H1 (cell line): ENCODE measurements around the gene TNS1. TPM values are rescaled to one million over a fixed set of nuclear protein-coding genes. Genes with fewer than 3 reads are reported as not detected.

ENCODE experiments used
- CTCF ChIA-PET: fragments of 300-600 bp; sonication (Branson Sonifier 250); formaldehyde crosslinking; loops from one replicate; lab custom pipeline; 2021; ENCODE audit not compliant: partially characterized antibody; lab: Charles Lee
- POLR2A ChIA-PET: fragments of 300-600 bp; sonication (Branson Sonifier 250); formaldehyde crosslinking; loops from one replicate; lab custom pipeline; 2021; ENCODE audit warnings: inconsistent platforms; ENCODE audit not compliant: partially characterized antibody; lab: Charles Lee
- DNase-seq, 2 experiments: peaks; one replicate each; pipeline versions ENCODE4 v3.0.0 to v3.0.0-alpha.2; 2010 to 2022; ENCODE audit warnings: low spot score in 2 of 2, low read depth in 1 of 2, mixed read lengths in 1 of 2
- FAIRE-seq: peaks from 2 replicates; lab custom pipeline; 2011; peaks lifted over from hg19 to GRCh38; lab: Jason Lieb, UNC
- H2AFZ ChIP-seq: 2 replicates; pipeline ENCODE4 v1.8.1; 2012; ENCODE audit warnings: low read length, inconsistent platforms
- H2AK5ac ChIP-seq: 2 replicates; pipeline ENCODE4 v1.6.1; 2013; ENCODE audit warnings: low read depth, low read length
- H2BK120ac ChIP-seq: replicated peaks from 2 replicates; pipeline ENCODE3; 2013; ENCODE audit warnings: low read depth, low read length, inconsistent platforms
- H2BK12ac ChIP-seq: 2 replicates; pipeline ENCODE4 v1.6.1; 2013; ENCODE audit warnings: low read depth, low read length
- H2BK15ac ChIP-seq: 2 replicates; pipeline ENCODE4 v1.6.1; 2013; ENCODE audit warnings: low read length
- H2BK20ac ChIP-seq: 2 replicates; pipeline ENCODE4 v1.6.1; 2013; ENCODE audit warnings: low read length
- H2BK5ac ChIP-seq: 2 replicates; pipeline ENCODE4 v1.6.1; 2013; ENCODE audit warnings: low read depth, low read length
- H3K14ac ChIP-seq: 2 replicates; pipeline ENCODE4 v1.6.1; 2013; ENCODE audit warnings: inconsistent platforms; ENCODE audit not compliant: insufficient read length
- H3K18ac ChIP-seq: 2 replicates; pipeline ENCODE4 v1.6.1; 2013; ENCODE audit warnings: low read length; ENCODE audit errors: extremely low read depth
- H3K23ac ChIP-seq: 2 replicates; pipeline ENCODE4 v1.6.1; 2013; ENCODE audit warnings: inconsistent platforms; ENCODE audit not compliant: insufficient read length
- H3K23me2 ChIP-seq: 2 replicates; pipeline ENCODE4 v1.6.1; 2013; ENCODE audit warnings: low read depth, low read length
- H3K27ac ChIP-seq: 2 replicates; pipeline ENCODE4 v1.6.1; 2011; ENCODE audit warnings: low read depth, low read length, inconsistent platforms
- H3K27me3 ChIP-seq, 4 experiments: replicated peaks in 1 of 4; 1 replicate in 1 of 4; 2 replicates in 3 of 4; pipeline versions ENCODE4 v1.6.1 to v1.8.1; 2011 to 2013; ENCODE audit warnings: low read length in 3 of 4, mild to moderate bottlenecking in 3 of 4, inconsistent platforms in 2 of 4, mixed read lengths in 2 of 4, moderate library complexity in 1 of 4; ENCODE audit not compliant: control insufficient read depth in 3 of 4, insufficient read depth in 3 of 4; ENCODE audit errors: extremely low read depth in 1 of 4
- H3K36me3 ChIP-seq, 4 experiments: 2 replicates each; pipeline versions ENCODE4 v1.6.1 to v1.8.1; 2011 to 2013; ENCODE audit warnings: mild to moderate bottlenecking in 4 of 4, low read length in 3 of 4, moderate library complexity in 2 of 4, control low read depth in 1 of 4, inconsistent platforms in 1 of 4; ENCODE audit not compliant: insufficient read depth in 4 of 4, control insufficient read depth in 2 of 4
- H3K4ac ChIP-seq: replicated peaks from 2 replicates; pipeline ENCODE3; 2013; ENCODE audit warnings: low read length, low read depth, mixed read lengths, inconsistent platforms; ENCODE audit not compliant: insufficient read length
- H3K4me1 ChIP-seq, 4 experiments: replicated peaks in 1 of 4; 1 replicate in 1 of 4; 2 replicates in 3 of 4; pipeline versions ENCODE4 v1.6.1 to v1.8.1; 2011 to 2013; ENCODE audit warnings: low read length in 3 of 4, inconsistent platforms in 2 of 4, mixed read lengths in 1 of 4; ENCODE audit not compliant: insufficient read depth in 4 of 4, control insufficient read depth in 3 of 4
- H3K4me2 ChIP-seq, 2 experiments: 2 replicates each; pipeline versions ENCODE4 v1.6.1 to v1.8.1; 2011 to 2013; ENCODE audit warnings: low read depth in 2 of 2, low read length in 2 of 2, control low read depth in 1 of 2, inconsistent platforms in 1 of 2, mild to moderate bottlenecking in 1 of 2; ENCODE audit not compliant: insufficient read depth in 1 of 2
- H3K4me3 ChIP-seq, 4 experiments: fragments of 200-600, 300-600 bp in 1 of 4; sonication (generic), shearing (Covaris generic), sonication (Bioruptor Twin) in 1 of 4; 2 replicates each; pipeline versions ENCODE4 v1.5.1 to v1.8.1; 2011 to 2016; ENCODE audit warnings: low read length in 4 of 4, low read depth in 3 of 4, control low read depth in 2 of 4, inconsistent platforms in 2 of 4, mild to moderate bottlenecking in 2 of 4, mixed read lengths in 1 of 4, moderate library complexity in 1 of 4; ENCODE audit not compliant: insufficient read depth in 2 of 4; ENCODE audit errors: extremely low read depth in 1 of 4
- H3K56ac ChIP-seq: replicated peaks from 2 replicates; pipeline ENCODE3; 2013; ENCODE audit warnings: low read depth, mild to moderate bottlenecking, mixed read lengths, low read length, inconsistent platforms; ENCODE audit not compliant: insufficient read length
- H3K79me1 ChIP-seq: 2 replicates; pipeline ENCODE4 v1.6.1; 2013; ENCODE audit warnings: low read depth, low read length, control low read depth
- H3K79me2 ChIP-seq, 2 experiments: 2 replicates each; pipeline versions ENCODE4 v1.6.1 to v1.8.1; 2012 to 2013; ENCODE audit warnings: low read length in 2 of 2, mild to moderate bottlenecking in 2 of 2, inconsistent platforms in 1 of 2; ENCODE audit not compliant: insufficient read depth in 2 of 2, control insufficient read depth in 1 of 2
- H3K9ac ChIP-seq, 4 experiments: replicated peaks in 1 of 4; 1 replicate in 1 of 4; 2 replicates in 3 of 4; pipeline versions ENCODE4 v1.6.1 to v1.8.1; 2011 to 2013; ENCODE audit warnings: low read depth in 3 of 4, low read length in 3 of 4, control low read depth in 2 of 4, mild to moderate bottlenecking in 2 of 4, moderate library complexity in 2 of 4, inconsistent platforms in 1 of 4; ENCODE audit errors: extremely low read depth in 1 of 4
- H3K9me3 ChIP-seq, 2 experiments: 2 replicates each; pipeline versions ENCODE4 v1.6.1 to v1.8.1; 2012 to 2013; ENCODE audit warnings: mild to moderate bottlenecking in 2 of 2, moderate library complexity in 2 of 2, control low read depth in 1 of 2, inconsistent platforms in 1 of 2, low read depth in 1 of 2, low read length in 1 of 2, mixed read lengths in 1 of 2; ENCODE audit not compliant: insufficient read depth in 2 of 2
- H4K20me1 ChIP-seq, 2 experiments: replicated peaks in 1 of 2; 2 replicates each; pipeline versions ENCODE3 to v1.8.1; 2011 to 2013; ENCODE audit warnings: inconsistent platforms in 2 of 2, low read length in 2 of 2, mild to moderate bottlenecking in 1 of 2; ENCODE audit not compliant: insufficient read depth in 2 of 2, control insufficient read depth in 1 of 2
- H4K5ac ChIP-seq: 2 replicates; pipeline ENCODE4 v1.6.1; 2013; ENCODE audit warnings: low read length, low read depth, mixed read lengths, inconsistent platforms; ENCODE audit not compliant: insufficient read length
- H4K8ac ChIP-seq: 2 replicates; pipeline ENCODE4 v1.8.0; 2013; ENCODE audit warnings: mild to moderate bottlenecking, moderate library complexity, low read length, inconsistent platforms; ENCODE audit not compliant: insufficient read depth; ENCODE audit errors: extremely low read depth
- H4K91ac ChIP-seq: replicated peaks from 2 replicates; pipeline ENCODE3; 2013; ENCODE audit warnings: low read length, mixed read lengths, inconsistent platforms; ENCODE audit not compliant: insufficient read length
- BACH1 ChIP-seq: IDR thresholded peaks from 2 replicates; pipeline ENCODE4 v1.6.1; 2012; ENCODE audit warnings: low read length, improper control_type of control experiment
- CBX5 ChIP-seq: fragments of 300-800, 300-1000 bp; sonication (generic); IDR thresholded peaks from 2 replicates; pipeline ENCODE4 v1.7.1; 2016; ENCODE audit warnings: antibody characterized with exemption, low read length, low read depth
- EGR1 ChIP-seq: IDR thresholded peaks from 2 replicates; pipeline ENCODE4 v1.6.1; 2011; ENCODE audit warnings: low read depth, low read length, borderline replicate concordance
- FOSL1 ChIP-seq: IDR thresholded peaks from 2 replicates; pipeline ENCODE4 v1.6.1; 2011; ENCODE audit warnings: mild to moderate bottlenecking, low read depth, low read length, moderate library complexity; ENCODE audit not compliant: insufficient read depth
- MAFK ChIP-seq: IDR thresholded peaks from 2 replicates; pipeline ENCODE4 v1.6.1; 2012; ENCODE audit warnings: low read depth, mild to moderate bottlenecking, improper control_type of control experiment, low read length
- MAX ChIP-seq: IDR thresholded peaks from 2 replicates; pipeline ENCODE4 v1.6.1; 2012; ENCODE audit warnings: inconsistent platforms
- PHF8 ChIP-seq: fragments of 200-600 bp; sonication (generic); conservative IDR thresholded peaks from 2 replicates; pipeline ENCODE4 v1.7.1; 2012; ENCODE audit warnings: low read depth, mild to moderate bottlenecking, inconsistent platforms, low read length, moderate library complexity
- RXRA ChIP-seq: IDR thresholded peaks from 2 replicates; pipeline ENCODE4 v1.6.1; 2011; ENCODE audit warnings: low read depth, mild to moderate bottlenecking, low read length, moderate library complexity; ENCODE audit not compliant: insufficient read depth
- SAP30 ChIP-seq: fragments of 300-600 bp; sonication (generic); IDR thresholded peaks from 2 replicates; pipeline ENCODE4 v1.7.1; 2012; ENCODE audit warnings: low read length, moderate library complexity, mild to moderate bottlenecking, inconsistent platforms; ENCODE audit not compliant: insufficient read depth, insufficient replicate concordance
- SRF ChIP-seq: IDR thresholded peaks from 2 replicates; pipeline ENCODE4 v1.6.1; 2011; ENCODE audit warnings: mild to moderate bottlenecking, low read depth, low read length, moderate library complexity
- TAF1 ChIP-seq: IDR thresholded peaks from 2 replicates; pipeline ENCODE4 v1.6.1; 2011; ENCODE audit warnings: mild to moderate bottlenecking, low read depth, low read length
- TCF12 ChIP-seq: IDR thresholded peaks from 2 replicates; pipeline ENCODE4 v1.6.1; 2011; ENCODE audit warnings: low read depth, mild to moderate bottlenecking, low read length
- TEAD4 ChIP-seq: IDR thresholded peaks from 2 replicates; pipeline ENCODE4 v1.6.1; 2012; ENCODE audit warnings: low read depth, low read length, inconsistent platforms, mixed read lengths
- WGBS, 2 experiments: shearing (Covaris generic) in 1 of 2; methylation state at CpG; one replicate each; pipeline versions ENCODE4 v1.1.6 to v1.1.7; 2013 to 2015; ENCODE audit warnings: low lambda C conversion rate in 2 of 2, mixed read lengths in 2 of 2, inconsistent platforms in 1 of 2, low coverage in 1 of 2, missing lambda C conversion rate in 1 of 2; ENCODE audit not compliant: insufficient replicate concordance in 2 of 2, insufficient coverage in 1 of 2, insufficient read length in 1 of 2; ENCODE audit errors: extremely low coverage in 1 of 2, missing lambda C conversion rate in 1 of 2; 5-methylcytosine and 5-hydroxymethylcytosine counted together
- polyA plus RNA-seq, 7 experiments: library from polyadenylated mRNA; depleted of rRNA in 3 of 7; stranded (reverse) in 5 of 7; unstranded in 2 of 7; fragments of >200 nt in 5 of 7; fragments of 200-250 nt in 2 of 7; gene quantifications; 1 replicate in 5 of 7; 2 replicates in 1 of 7; 4 replicates in 1 of 7; pipeline versions ENCODE4 v1.2.1 to v1.2.3, GENCODE V29; 2011 to 2013; ENCODE audit warnings: missing spikeins in 2 of 7, mixed read lengths in 2 of 7
- total RNA-seq: library from RNA; stranded (reverse); fragmentation: NEBNext Ultra II Directional; extraction: Animal tissue kit (Norgen Biotek cat#: 25700); gene quantifications from 2 replicates; pipeline ENCODE4 v1.2.1, GENCODE V29; 2021
- TF ChIP-seq, protein P1 (sequence below): IDR thresholded peaks from 2 replicates; pipeline ENCODE4 v1.6.1; 2012; ENCODE audit warnings: inconsistent platforms

TNS1 gene
- total and polyA plus RNA-seq, 2 of the 8 experiments (the other 6 are each of a cell fraction or from before 2014, with no cell fraction given) = 1.5 to 5.1 TPM

DNA sequence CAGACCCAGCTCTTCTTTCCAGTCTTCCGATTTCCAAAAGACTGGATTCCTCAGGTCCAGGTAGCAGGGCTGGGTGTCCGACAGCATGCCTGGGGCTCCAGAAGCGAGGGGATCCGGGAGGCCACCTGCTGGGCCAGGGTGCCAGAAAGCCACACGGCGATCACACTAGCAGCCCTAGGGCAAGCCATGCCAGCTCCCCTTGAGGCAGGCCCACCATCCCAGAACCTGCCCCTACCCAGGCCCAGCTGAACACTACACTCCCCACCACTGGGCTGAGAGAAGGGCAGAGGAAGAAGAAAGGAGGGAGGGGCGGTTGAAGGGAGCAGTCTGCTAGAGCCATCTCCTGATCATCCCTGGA, 163.1 kb downstream of the TNS1 start:
- H3K23me2 ChIP-seq = no peaks in the 10 kb centered on the region; the same call in 1 of the 2 replicates
- H3K14ac ChIP-seq = no peak overlapping the region
- H2BK20ac ChIP-seq = no peak overlapping the region
- H3K4me1 ChIP-seq = peaks cover 0 to 9% (median 6%) of the 10 kb centered on the region in 4 experiments; a peak in 5 of 7 replicates
- H3K79me1 ChIP-seq = no peaks in the 10 kb centered on the region
- H4K91ac ChIP-seq = no peak overlapping the region
- no peak overlapping the region for H3K23ac ChIP-seq
- no peak overlapping the region; the same call in 1 of the 2 replicates for H4K8ac ChIP-seq
- H3K4me3 ChIP-seq = no peak overlapping the region
- no peak overlapping the region for H2BK5ac ChIP-seq
- no peak overlapping the region for H3K4ac ChIP-seq
- FAIRE-seq = no peak
- no peaks in the 10 kb centered on the region for H4K20me1 ChIP-seq
- CTCF ChIA-PET = interaction anchor here (0.9 to 4.3 kb wide), 8 partner anchors 9 to 58 kb away, joined by 3 to 25 read pairs (median 4); no protein-coding TSS in a partner anchor
- H3K36me3 ChIP-seq = no peaks in the 10 kb centered on the region
- no peaks in the 10 kb centered on the region for H3K79me2 ChIP-seq
- H4K5ac ChIP-seq = no peak overlapping the region
- H3K18ac ChIP-seq = no peak overlapping the region
- no peak overlapping the region for H2BK15ac ChIP-seq
- no peak overlapping the region for H3K4me2 ChIP-seq
- H3K27ac ChIP-seq = no peak overlapping the region
- no peak for DNase-seq
- H3K9ac ChIP-seq = no peak overlapping the region
- WGBS, 2 experiments = 90% methylated on average over 5 of the region's 7 CpGs; no CpG with 5 or more reads in 1 of the 2 experiments
- no peak overlapping the region for H2AK5ac ChIP-seq
- peaks cover 7% of the 10 kb centered on the region in 2 experiments; a peak in 3 of 4 replicates for H3K9me3 ChIP-seq
- 0 out of 2 replicates have a peak overlapping the region, but pooled peaks have one; percentile 17 for H2BK12ac ChIP-seq
- POLR2A ChIA-PET = interaction anchor here (0.6 to 1.3 kb wide), 3 partner anchors 10 to 41 kb away, joined by 3 read pairs; no protein-coding TSS in a partner anchor
- H3K56ac ChIP-seq = no peak overlapping the region
- H2AFZ ChIP-seq = no peak overlapping the region
- H2BK120ac ChIP-seq = no peak overlapping the region
- no peaks in the 10 kb centered on the region for H3K27me3 ChIP-seq
- TF ChIP-seq PHF8 = no peak
- TF ChIP-seq TAF1 = no peak
- TF ChIP-seq, protein P1, sequence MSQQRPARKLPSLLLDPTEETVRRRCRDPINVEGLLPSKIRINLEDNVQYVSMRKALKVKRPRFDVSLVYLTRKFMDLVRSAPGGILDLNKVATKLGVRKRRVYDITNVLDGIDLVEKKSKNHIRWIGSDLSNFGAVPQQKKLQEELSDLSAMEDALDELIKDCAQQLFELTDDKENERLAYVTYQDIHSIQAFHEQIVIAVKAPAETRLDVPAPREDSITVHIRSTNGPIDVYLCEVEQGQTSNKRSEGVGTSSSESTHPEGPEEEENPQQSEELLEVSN = no peak
- TF ChIP-seq TEAD4 = no peak
- no peak for TF ChIP-seq BACH1
- TF ChIP-seq TCF12 = no peak
- TF ChIP-seq SAP30 = no peak
- no peak for TF ChIP-seq MAX
- TF ChIP-seq SRF = no peak
- TF ChIP-seq FOSL1 = no peak
- TF ChIP-seq CBX5 = no peak
- TF ChIP-seq RXRA = no peak
- TF ChIP-seq MAFK = no peak
- TF ChIP-seq EGR1 = no peak
